Mesenchymal stem cell (in vitro differentiated cells and primary cell): ENCODE data around the gene ADGRL3.
"Not testable (repeated sequence)": the region's sequence is repeated elsewhere in the genome, so short reads cannot be mapped to it uniquely, and the experiment has no call there.

ENCODE experiments used
- DNase-seq: peaks from one replicate; pipeline ENCODE4 v3.0.0-alpha.2; 2013
- H2AFZ ChIP-seq: one replicate; pipeline ENCODE4 v1.6.1; 2013; ENCODE audit warnings: low read depth, mild to moderate bottlenecking, control low read depth, inconsistent platforms, low read length, moderate library complexity
- H2AK5ac ChIP-seq: 2 replicates; pipeline ENCODE4 v1.6.1; 2013; ENCODE audit warnings: low read length, moderate library complexity, mild to moderate bottlenecking, inconsistent platforms; ENCODE audit not compliant: severe bottlenecking
- H2BK120ac ChIP-seq: one replicate; pipeline ENCODE4 v1.6.1; 2013; ENCODE audit warnings: low read depth, mild to moderate bottlenecking, inconsistent platforms, low read length, moderate library complexity
- H2BK12ac ChIP-seq, 2 experiments: one replicate each; pipeline ENCODE4 v1.6.1; 2013; ENCODE audit warnings: inconsistent platforms in 2 of 2, low read length in 2 of 2, mild to moderate bottlenecking in 2 of 2, moderate library complexity in 2 of 2, control low read depth in 1 of 2
- H2BK15ac ChIP-seq: one replicate; pipeline ENCODE4 v1.6.1; 2013; ENCODE audit warnings: mild to moderate bottlenecking, low read depth, inconsistent platforms; ENCODE audit not compliant: poor library complexity, severe bottlenecking
- H2BK5ac ChIP-seq: 2 replicates; pipeline ENCODE4 v1.6.1; 2013; ENCODE audit warnings: low read depth, mild to moderate bottlenecking, low read length, control low read depth, inconsistent platforms; ENCODE audit not compliant: poor library complexity, severe bottlenecking
- H3K14ac ChIP-seq, 2 experiments: one replicate each; pipeline ENCODE4 v1.6.1; 2013; ENCODE audit warnings: inconsistent platforms in 2 of 2, low read length in 2 of 2, control low read depth in 1 of 2, mild to moderate bottlenecking in 1 of 2, moderate library complexity in 1 of 2
- H3K18ac ChIP-seq, 2 experiments: one replicate each; pipeline ENCODE4 v1.6.1; 2013; ENCODE audit warnings: inconsistent platforms in 2 of 2, low read length in 2 of 2, control low read depth in 1 of 2, low read depth in 1 of 2, mild to moderate bottlenecking in 1 of 2
- H3K23ac ChIP-seq, 2 experiments: one replicate each; pipeline ENCODE4 v1.6.1; 2013; ENCODE audit warnings: inconsistent platforms in 2 of 2, low read length in 2 of 2, mild to moderate bottlenecking in 2 of 2, moderate library complexity in 2 of 2, control low read depth in 1 of 2
- H3K27ac ChIP-seq: 2 replicates; pipeline ENCODE4 v1.5.1; 2013; ENCODE audit warnings: mild to moderate bottlenecking, moderate library complexity, low read length, control low read depth, inconsistent platforms; ENCODE audit not compliant: poor library complexity, severe bottlenecking
- H3K27me3 ChIP-seq, 2 experiments: 2 replicates each; pipeline versions ENCODE4 v1.6.1 to v1.7.0; 2013; ENCODE audit warnings: low read length in 2 of 2, mild to moderate bottlenecking in 2 of 2, moderate library complexity in 2 of 2, control low read depth in 1 of 2, inconsistent platforms in 1 of 2; ENCODE audit not compliant: control insufficient read depth in 1 of 2, insufficient read depth in 1 of 2
- H3K36me3 ChIP-seq, 2 experiments: 2 replicates each; pipeline versions ENCODE4 v1.6.1 to v1.7.0; 2013; ENCODE audit warnings: low read length in 2 of 2, control low read depth in 1 of 2, inconsistent platforms in 1 of 2, low read depth in 1 of 2, mild to moderate bottlenecking in 1 of 2; ENCODE audit not compliant: insufficient read depth in 2 of 2, control insufficient read depth in 1 of 2
- H3K4ac ChIP-seq, 2 experiments: one replicate each; pipeline ENCODE4 v1.6.1; 2013; ENCODE audit warnings: inconsistent platforms in 2 of 2, low read length in 2 of 2, mild to moderate bottlenecking in 2 of 2, moderate library complexity in 2 of 2, control low read depth in 1 of 2, low read depth in 1 of 2
- H3K4me1 ChIP-seq: 2 replicates; pipeline ENCODE4 v1.6.1; 2013; ENCODE audit warnings: low read depth, low read length, control low read depth; ENCODE audit not compliant: control insufficient read depth, insufficient read depth
- H3K4me2 ChIP-seq: 2 replicates; pipeline ENCODE4 v1.6.1; 2013; ENCODE audit warnings: low read length, mild to moderate bottlenecking, inconsistent platforms; ENCODE audit not compliant: poor library complexity, severe bottlenecking
- H3K4me3 ChIP-seq, 2 experiments: 2 replicates each; pipeline versions ENCODE4 v1.5.1 to v1.7.0; 2013; ENCODE audit warnings: low read length in 2 of 2, mild to moderate bottlenecking in 2 of 2, control low read depth in 1 of 2, low read depth in 1 of 2; ENCODE audit not compliant: insufficient read depth in 1 of 2
- H3K79me1 ChIP-seq: replicated peaks from 2 replicates; pipeline ENCODE4 v1.6.1; 2013; ENCODE audit warnings: mild to moderate bottlenecking, control low read depth, low read length, inconsistent platforms; ENCODE audit not compliant: poor library complexity, severe bottlenecking
- H3K9ac ChIP-seq: 2 replicates; pipeline ENCODE4 v1.7.0; 2013; ENCODE audit warnings: mild to moderate bottlenecking, low read length, moderate library complexity
- H3K9me3 ChIP-seq: 2 replicates; pipeline ENCODE4 v1.7.0; 2013; ENCODE audit warnings: mild to moderate bottlenecking, low read length; ENCODE audit not compliant: control insufficient read depth
- H4K8ac ChIP-seq: one replicate; pipeline ENCODE4 v1.6.1; 2013; ENCODE audit warnings: inconsistent platforms, mild to moderate bottlenecking, low read length, moderate library complexity
- H4K91ac ChIP-seq: one replicate; pipeline ENCODE4 v1.6.1; 2013; ENCODE audit warnings: mild to moderate bottlenecking, low read length, inconsistent platforms
- WGBS: methylation state at CpG from one replicate; pipeline ENCODE4 v1.1.7; 2013; ENCODE audit warnings: mixed read lengths; 5-methylcytosine and 5-hydroxymethylcytosine counted together

The ADGRL3 gene

DNA sequence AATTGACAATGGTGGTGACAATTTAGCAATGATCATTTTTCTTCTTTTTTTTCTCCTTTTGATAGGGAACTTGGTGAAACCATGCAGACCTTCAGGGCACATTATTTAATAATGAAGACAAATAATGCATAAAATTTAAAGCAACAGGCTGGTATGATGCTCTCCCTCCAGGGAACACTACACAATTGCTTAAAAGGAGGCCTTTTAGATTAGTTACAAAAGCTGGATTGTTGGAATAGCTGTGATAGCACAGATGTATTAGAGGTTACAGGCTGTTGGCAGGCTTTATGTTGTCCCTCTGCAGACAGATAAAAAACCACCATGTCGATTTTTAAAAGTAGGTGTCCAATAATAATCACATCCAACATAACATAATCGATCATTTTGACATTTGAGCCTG is 307.0 kb downstream of the ADGRL3 start:
- no CpG with 5 or more reads among the region's 2 CpGs for WGBS
- no peak overlapping the region for H3K23ac ChIP-seq
- no peak overlapping the region for H4K91ac ChIP-seq
- no peaks in the 10 kb centered on the region for H3K4me1 ChIP-seq
- no peak overlapping the region for H3K4me2 ChIP-seq
- no peak overlapping the region for H3K4ac ChIP-seq
- no peak overlapping the region for H4K8ac ChIP-seq
- no peak overlapping the region for H2BK120ac ChIP-seq
- no peak overlapping the region for H3K27ac ChIP-seq
- H2AFZ ChIP-seq: no peak overlapping the region
- H3K14ac ChIP-seq: no peak overlapping the region
- H3K36me3 ChIP-seq: no peaks in the 10 kb centered on the region
- H2AK5ac ChIP-seq: no peak overlapping the region
- no peak overlapping the region for H3K18ac ChIP-seq
- H2BK5ac ChIP-seq: no peak overlapping the region
- H2BK15ac ChIP-seq: no peak overlapping the region
- no peaks in the 10 kb centered on the region for H3K27me3 ChIP-seq
- no peaks in the 10 kb centered on the region for H3K9me3 ChIP-seq
- no peak overlapping the region for H3K4me3 ChIP-seq
- DNase-seq: no peak
- no peaks in the 10 kb centered on the region for H3K79me1 ChIP-seq
- H2BK12ac ChIP-seq: no peak overlapping the region
- H3K9ac ChIP-seq: no peak overlapping the region

DNA sequence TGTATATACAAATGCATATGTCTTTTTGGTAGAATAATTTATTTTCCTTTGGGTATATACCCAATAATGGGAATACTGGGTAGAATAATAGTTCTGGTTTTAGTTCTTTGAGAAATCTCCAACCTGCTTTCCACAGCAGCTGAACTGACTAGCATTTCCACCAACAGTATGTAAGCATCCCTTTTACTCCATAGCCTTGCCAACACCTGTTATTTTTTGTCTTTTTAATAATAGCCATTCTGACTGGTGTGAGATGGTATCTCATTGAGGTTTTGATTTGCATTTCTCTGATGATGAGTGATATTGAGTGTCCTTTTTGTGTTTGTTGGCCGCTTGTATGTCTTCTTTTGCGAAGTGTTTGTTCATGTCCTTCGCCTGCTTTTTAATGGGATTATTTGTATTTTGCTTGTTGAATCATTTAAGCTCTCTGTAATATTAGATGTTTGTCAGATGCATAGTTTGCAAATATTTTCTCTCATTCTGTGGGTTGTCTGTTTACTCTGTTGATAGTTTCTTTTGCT is 309.7 kb downstream of the ADGRL3 start:
- H2BK15ac ChIP-seq, H3K23ac ChIP-seq, H3K4ac ChIP-seq, DNase-seq, H3K36me3 ChIP-seq, H3K18ac ChIP-seq, H2AFZ ChIP-seq, H4K91ac ChIP-seq, H2AK5ac ChIP-seq, H3K9me3 ChIP-seq, H2BK120ac ChIP-seq, H3K79me1 ChIP-seq, H3K4me3 ChIP-seq, H3K27me3 ChIP-seq, H2BK5ac ChIP-seq, H3K4me2 ChIP-seq, H3K4me1 ChIP-seq, H2BK12ac ChIP-seq, H3K9ac ChIP-seq, H3K14ac ChIP-seq, H4K8ac ChIP-seq, H3K27ac ChIP-seq: not testable (repeated sequence)
- 99% methylated on average over 3 of the region's 3 CpGs for WGBS

DNA sequence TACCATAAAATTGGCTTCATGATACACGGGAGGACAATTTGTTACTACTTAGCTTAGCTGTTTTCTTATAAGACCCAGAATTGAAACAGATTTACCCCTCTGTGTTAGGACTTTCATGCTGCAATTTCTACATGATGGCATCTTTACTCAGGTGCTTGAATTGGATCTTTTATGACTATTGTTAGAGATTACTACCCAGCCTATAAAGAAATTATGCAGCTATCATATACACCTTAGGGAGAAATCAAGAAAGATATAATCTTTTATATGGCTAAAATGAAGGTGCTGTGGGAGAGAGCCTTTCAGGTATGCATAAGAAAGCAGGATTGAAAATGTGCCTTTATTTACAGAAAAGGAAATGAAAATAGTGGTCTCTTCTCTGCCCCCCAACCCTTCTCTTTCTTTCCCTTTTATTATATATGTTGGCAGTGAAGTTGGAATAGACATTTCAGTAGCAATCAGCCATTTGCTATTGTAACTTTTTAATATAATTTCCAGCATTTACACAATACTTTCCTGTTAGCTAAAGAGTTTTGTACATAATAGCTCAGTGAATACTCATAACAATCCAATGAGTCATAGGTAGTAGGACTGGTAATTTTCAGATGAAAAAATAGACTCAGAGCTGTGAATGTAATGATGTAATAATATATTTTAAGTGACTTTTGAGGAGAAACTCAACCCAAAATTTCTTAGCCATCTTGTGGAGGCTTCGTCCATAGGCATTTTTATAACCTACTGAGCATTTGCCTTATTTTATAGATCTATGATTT is 311.8 kb downstream of the ADGRL3 start:
- no peak overlapping the region for H4K91ac ChIP-seq

DNA sequence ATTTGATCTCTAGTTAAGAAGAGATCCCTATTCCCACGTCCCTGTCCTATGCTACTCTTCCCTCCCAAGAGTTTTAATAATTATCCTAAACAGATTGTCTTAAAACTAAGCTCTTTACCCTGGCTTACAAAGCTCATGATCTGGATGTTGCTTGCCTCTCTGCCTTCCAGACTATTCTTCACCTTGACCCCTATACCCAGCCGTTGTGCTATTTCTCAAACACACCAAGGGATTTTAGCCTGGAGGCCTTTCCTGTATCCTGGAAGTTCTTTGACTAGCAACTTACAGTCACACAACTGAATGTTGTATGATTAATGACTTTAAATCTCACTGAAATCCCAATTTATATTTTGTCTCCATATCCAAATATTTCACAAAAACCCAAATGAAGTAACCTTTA is 314.9 kb downstream of the ADGRL3 start:
- H2BK15ac ChIP-seq: no peak overlapping the region
- no peak for DNase-seq
- H3K18ac ChIP-seq: peak overlapping the region in 1 of 2 experiments; percentile 2
- H3K79me1 ChIP-seq: no peaks in the 10 kb centered on the region
- no peak overlapping the region for H3K27ac ChIP-seq
- H2BK120ac ChIP-seq: no peak overlapping the region
- no peaks in the 10 kb centered on the region for H3K9me3 ChIP-seq
- WGBS: 43% methylated on average over 2 of the region's 2 CpGs
- no peak overlapping the region for H2BK5ac ChIP-seq
- H3K14ac ChIP-seq: no peak overlapping the region
- H3K4me3 ChIP-seq: no peak overlapping the region
- no peak overlapping the region for H3K9ac ChIP-seq
- H3K4me2 ChIP-seq: no peak overlapping the region
- H2BK12ac ChIP-seq: no peak overlapping the region
- peaks cover 4% of the 10 kb centered on the region for H3K4me1 ChIP-seq
- no peak overlapping the region for H2AFZ ChIP-seq
- no peak overlapping the region for H3K4ac ChIP-seq
- no peak overlapping the region for H2AK5ac ChIP-seq
- no peak overlapping the region for H4K91ac ChIP-seq
- no peak overlapping the region for H3K23ac ChIP-seq
- no peaks in the 10 kb centered on the region for H3K36me3 ChIP-seq
- no peaks in the 10 kb centered on the region for H3K27me3 ChIP-seq
- no peak overlapping the region for H4K8ac ChIP-seq

More for the DNA sequence above, 311.8 kb downstream of the ADGRL3 start:
- H3K9me3 ChIP-seq: no peaks in the 10 kb centered on the region
- H3K4me3 ChIP-seq: no peak overlapping the region
- no peaks in the 10 kb centered on the region for H3K36me3 ChIP-seq
- no peak overlapping the region for H3K9ac ChIP-seq
- no peak overlapping the region for H2BK15ac ChIP-seq
- H2AFZ ChIP-seq: no peak overlapping the region
- H3K27ac ChIP-seq: no peak overlapping the region
- no peak overlapping the region for H3K23ac ChIP-seq
- no peaks in the 10 kb centered on the region for H3K27me3 ChIP-seq
- H3K79me1 ChIP-seq: no peaks in the 10 kb centered on the region
- H2BK120ac ChIP-seq: no peak overlapping the region
- H3K4me1 ChIP-seq: no peaks in the 10 kb centered on the region
- WGBS: no CpG with 5 or more reads among the region's 2 CpGs
- no peak overlapping the region for H2BK12ac ChIP-seq
- no peak overlapping the region for H2BK5ac ChIP-seq
- no peak overlapping the region for H4K8ac ChIP-seq
- DNase-seq: peak; percentile 65
- H3K18ac ChIP-seq: no peak overlapping the region
- H2AK5ac ChIP-seq: no peak overlapping the region
- H3K4ac ChIP-seq: no peak overlapping the region
- H3K4me2 ChIP-seq: no peak overlapping the region
- no peak overlapping the region for H3K14ac ChIP-seq
